LNCaP clone FGC (cell line): Measurements from ENCODE around the gene CAMK2D.

ENCODE experiments used
- DNase-seq: peaks from one replicate; pipeline ENCODE4 v3.0.0-alpha.2; 2011; ENCODE audit warnings: low read depth
- H3K4me3 ChIP-seq: 2 replicates; pipeline ENCODE4 v1.5.1; 2011; ENCODE audit warnings: mild to moderate bottlenecking, low read depth, low read length, control low read depth
- TF ChIP-seq, protein P1 (sequence below): IDR thresholded peaks from 2 replicates; pipeline ENCODE4 v1.5.1; 2012; ENCODE audit warnings: mild to moderate bottlenecking; ENCODE audit not compliant: control insufficient read depth, insufficient read depth; ENCODE audit errors: extremely low read depth

The CAMK2D gene

GRCh38 chr4:113584407-113585150, 177.0 kb downstream of the CAMK2D start:
- DNase-seq: no peak
- TF ChIP-seq, protein P1, sequence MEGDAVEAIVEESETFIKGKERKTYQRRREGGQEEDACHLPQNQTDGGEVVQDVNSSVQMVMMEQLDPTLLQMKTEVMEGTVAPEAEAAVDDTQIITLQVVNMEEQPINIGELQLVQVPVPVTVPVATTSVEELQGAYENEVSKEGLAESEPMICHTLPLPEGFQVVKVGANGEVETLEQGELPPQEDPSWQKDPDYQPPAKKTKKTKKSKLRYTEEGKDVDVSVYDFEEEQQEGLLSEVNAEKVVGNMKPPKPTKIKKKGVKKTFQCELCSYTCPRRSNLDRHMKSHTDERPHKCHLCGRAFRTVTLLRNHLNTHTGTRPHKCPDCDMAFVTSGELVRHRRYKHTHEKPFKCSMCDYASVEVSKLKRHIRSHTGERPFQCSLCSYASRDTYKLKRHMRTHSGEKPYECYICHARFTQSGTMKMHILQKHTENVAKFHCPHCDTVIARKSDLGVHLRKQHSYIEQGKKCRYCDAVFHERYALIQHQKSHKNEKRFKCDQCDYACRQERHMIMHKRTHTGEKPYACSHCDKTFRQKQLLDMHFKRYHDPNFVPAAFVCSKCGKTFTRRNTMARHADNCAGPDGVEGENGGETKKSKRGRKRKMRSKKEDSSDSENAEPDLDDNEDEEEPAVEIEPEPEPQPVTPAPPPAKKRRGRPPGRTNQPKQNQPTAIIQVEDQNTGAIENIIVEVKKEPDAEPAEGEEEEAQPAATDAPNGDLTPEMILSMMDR: no peak
- no peak overlapping the region for H3K4me3 ChIP-seq

DNA sequence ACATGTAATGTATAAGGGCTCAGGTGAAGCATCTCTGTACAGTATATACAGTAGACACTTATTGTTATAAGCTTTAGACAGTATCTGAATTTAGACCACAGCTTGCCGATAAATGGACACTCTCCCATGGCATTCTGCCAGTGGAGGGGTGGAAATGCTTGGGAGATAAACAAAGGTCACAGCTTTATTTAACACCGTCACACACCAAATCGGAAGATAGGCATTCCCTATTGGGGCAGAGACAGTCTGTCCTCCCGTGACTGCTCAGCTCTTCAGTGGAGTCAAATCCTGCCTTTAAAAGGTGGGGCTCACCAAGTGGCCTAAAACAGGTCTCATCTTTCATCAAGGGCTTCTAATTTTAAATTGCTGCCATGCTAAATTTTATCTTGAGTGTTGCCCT, 178.8 kb downstream of the CAMK2D start:
- DNase-seq: no peak
- TF ChIP-seq, protein P1: no peak
- H3K4me3 ChIP-seq: no peak overlapping the region

GRCh38 chr4:113579360-113579759, 182.2 kb downstream of the CAMK2D start:
- no peak for DNase-seq
- TF ChIP-seq, protein P1: no peak
- H3K4me3 ChIP-seq: no peak overlapping the region

DNA sequence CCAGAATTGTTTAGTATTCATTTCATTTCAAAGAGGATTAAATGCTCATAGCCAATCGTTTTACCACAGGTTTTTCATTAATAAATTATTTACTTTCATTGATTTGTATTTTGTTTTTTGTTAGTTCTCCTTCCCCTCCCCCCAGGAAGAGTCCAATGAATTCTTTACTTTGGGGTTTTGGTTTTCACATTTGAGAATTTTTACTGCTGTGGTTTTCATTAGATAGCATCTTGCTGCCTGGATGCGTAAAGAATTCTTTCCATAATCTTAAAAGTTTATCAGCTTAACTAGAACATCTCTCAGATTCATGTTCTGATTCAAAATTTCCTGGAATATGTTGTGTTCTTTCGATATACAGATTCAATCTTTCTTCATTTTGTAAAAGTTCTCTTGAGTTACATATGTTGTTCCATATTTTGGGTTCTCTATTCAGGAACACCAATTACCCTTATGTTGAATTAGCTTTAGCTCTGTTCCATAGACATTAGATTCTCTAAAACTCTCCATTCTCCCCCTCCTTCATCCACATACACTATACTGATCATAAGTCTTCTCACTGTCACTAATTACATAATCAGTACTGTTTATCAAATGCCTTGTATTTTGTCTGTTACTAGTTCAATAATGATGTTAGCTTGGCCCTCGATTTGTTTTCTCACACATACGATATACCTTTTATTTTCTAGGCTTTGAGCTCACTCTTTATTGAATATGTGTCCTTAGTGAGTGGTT, 184.4 kb downstream of the CAMK2D start:
- TF ChIP-seq, protein P1: no peak
- H3K4me3 ChIP-seq: no peak overlapping the region
- DNase-seq: no peak

GRCh38 chr4:113575401-113575800, 186.1 kb downstream of the CAMK2D start:
- DNase-seq: no peak
- TF ChIP-seq, protein P1: no peak
- H3K4me3 ChIP-seq: no peak overlapping the region

GRCh38 chr4:113574636-113575103, 186.9 kb downstream of the CAMK2D start:
- no peak overlapping the region for H3K4me3 ChIP-seq
- TF ChIP-seq, protein P1: no peak
- DNase-seq: no peak

GRCh38 chr4:113572620-113573019, 188.9 kb downstream of the CAMK2D start:
- DNase-seq: no peak
- H3K4me3 ChIP-seq: no peak overlapping the region
- TF ChIP-seq, protein P1: no peak
